Peyer's patch (tissue), 4 donors: ENCODE results near the gene GALNT12.

Experiments
- CTCF ChIP-seq, 6 experiments: fragments of 450-650 bp in 4 of 6; fragments of 200-600 bp in 2 of 6; sonication (generic) in 1 of 6; IDR thresholded peaks; one replicate each; pipeline ENCODE4 v1.5.1; 2017 to 2019; ENCODE audit warnings: antibody characterized with exemption in 6 of 6, mild to moderate bottlenecking in 3 of 6, moderate library complexity in 1 of 6
- POLR2A ChIP-seq, 2 donors: fragments of 450-650 bp; IDR thresholded peaks; one replicate each; pipeline ENCODE4 v1.5.1; 2017; ENCODE audit warnings: antibody characterized with exemption in 2 of 2, mild to moderate bottlenecking in 2 of 2, moderate library complexity in 2 of 2

DNA sequence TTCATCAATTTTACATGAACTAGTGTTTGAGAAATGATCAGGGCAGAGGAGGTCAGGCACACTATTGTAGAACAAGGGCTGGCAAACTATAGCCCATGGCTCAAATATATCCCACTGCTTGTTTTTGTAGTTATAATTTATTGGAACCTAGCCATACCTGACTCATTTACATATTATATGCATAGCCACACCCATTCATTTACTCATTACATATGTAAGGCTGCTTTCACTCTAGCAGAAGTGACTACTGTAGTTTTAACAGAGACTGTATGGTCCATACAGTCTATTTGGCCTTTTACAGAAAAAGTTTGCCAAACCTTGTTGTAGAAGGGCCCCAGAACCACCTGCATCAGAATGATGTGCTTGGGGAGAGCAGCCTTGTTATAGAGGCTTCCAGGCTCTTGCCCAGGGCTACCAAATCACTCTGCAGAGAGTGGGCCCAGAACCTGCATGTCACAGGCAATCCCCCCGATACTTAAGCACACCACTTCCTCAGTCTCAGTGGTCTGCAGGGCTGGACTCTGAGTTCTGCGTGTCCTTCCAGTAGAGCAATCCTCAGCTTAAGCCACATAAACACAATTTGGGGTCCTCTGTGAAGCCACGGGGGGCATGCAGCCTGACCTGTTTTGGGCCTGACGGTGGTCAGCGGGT lies 17.9 kb upstream of the GALNT12 start:
- no peak for TF ChIP-seq POLR2A (IDR thresholded peaks at IDR 0.05)
- no peak for TF ChIP-seq CTCF (IDR thresholded peaks at IDR 0.05)
